IPS DF 6.9 (cell line): ENCODE measurements around the gene LDB3.

Experiments
- DNase-seq: peaks from one replicate; pipeline ENCODE4 v3.0.0-alpha.2; 2013; ENCODE audit warnings: low read depth, low spot score
- H3K27ac ChIP-seq: one replicate; pipeline ENCODE4 v1.5.1; 2013; ENCODE audit warnings: low read length, control low read depth
- H3K27me3 ChIP-seq: 2 replicates; pipeline ENCODE4 v1.6.1; 2013; ENCODE audit warnings: mild to moderate bottlenecking, low read length; ENCODE audit not compliant: control insufficient read depth, insufficient read depth
- H3K36me3 ChIP-seq: 2 replicates; pipeline ENCODE4 v1.6.1; 2013; ENCODE audit warnings: low read length; ENCODE audit not compliant: control insufficient read depth, insufficient read depth
- H3K4me1 ChIP-seq: 2 replicates; pipeline ENCODE4 v1.6.1; 2013; ENCODE audit warnings: low read length; ENCODE audit not compliant: control insufficient read depth, insufficient read depth
- H3K4me3 ChIP-seq: 2 replicates; pipeline ENCODE4 v1.5.1; 2013; ENCODE audit warnings: mild to moderate bottlenecking, low read length
- H3K9me3 ChIP-seq: 2 replicates; pipeline ENCODE4 v1.6.1; 2013; ENCODE audit warnings: low read length, inconsistent platforms; ENCODE audit not compliant: control insufficient read depth, insufficient read depth
- WGBS: extraction: QIAGEN DNeasy Blood & Tissue Kit; methylation state at CpG from one replicate; pipeline ENCODE4 v1.1.7; 2013; ENCODE audit warnings: mixed read lengths, missing lambda C conversion rate; ENCODE audit not compliant: insufficient read length, insufficient coverage; 5-methylcytosine and 5-hydroxymethylcytosine counted together

The LDB3 gene

GRCh38 chr10:86658261-86658741 is 10.0 kb upstream of the LDB3 start:
- H3K9me3 ChIP-seq: no peaks in the 10 kb centered on the region
- H3K27me3 ChIP-seq: no peaks in the 10 kb centered on the region
- WGBS: no CpG with 5 or more reads among the region's 12 CpGs
- no peak overlapping the region for H3K4me3 ChIP-seq
- no peak overlapping the region for H3K27ac ChIP-seq
- peaks cover 1% of the 10 kb centered on the region; the same call in 1 of the 2 replicates for H3K4me1 ChIP-seq
- H3K36me3 ChIP-seq: no peaks in the 10 kb centered on the region
- DNase-seq: no peak

- no peak overlapping the region for H3K4me3 ChIP-seq
- WGBS: no CpG with 5 or more reads among the region's 3 CpGs
- H3K4me1 ChIP-seq: peaks cover 1% of the 10 kb centered on the region; the same call in 1 of the 2 replicates
- DNase-seq: no peak
- H3K9me3 ChIP-seq: no peaks in the 10 kb centered on the region
- no peaks in the 10 kb centered on the region for H3K36me3 ChIP-seq
- no peaks in the 10 kb centered on the region for H3K27me3 ChIP-seq
- no peak overlapping the region for H3K27ac ChIP-seq
Observed at GRCh38 chr10:86658751-86659150, 9.6 kb upstream of the LDB3 start.

- WGBS: no CpG with 5 or more reads among the region's 19 CpGs
- DNase-seq: no peak
Observed at GRCh38 chr10:86659161-86659691, 9.1 kb upstream of the LDB3 start.

GRCh38 chr10:86659721-86660453 is 8.4 kb upstream of the LDB3 start:
- no CpG with 5 or more reads among the region's 17 CpGs for WGBS
- Histone ChIP-seq H3K27me3 (no peaks in the 10 kb centered on the region), H3K9me3 (no peaks in the 10 kb centered on the region), H3K27ac (no peak overlapping the region), H3K36me3 (no peaks in the 10 kb centered on the region), H3K4me3 (no peak overlapping the region), H3K4me1 (peaks cover 1% of the 10 kb centered on the region; the same call in 1 of the 2 replicates)
- DNase-seq: no peak

More at GRCh38 chr10:86659161-86659691, 9.1 kb upstream of the LDB3 start:
- no peak overlapping the region for H3K27ac ChIP-seq
- no peaks in the 10 kb centered on the region for H3K27me3 ChIP-seq
- peaks cover 1% of the 10 kb centered on the region; the same call in 1 of the 2 replicates for H3K4me1 ChIP-seq
- no peak overlapping the region for H3K4me3 ChIP-seq
- no peaks in the 10 kb centered on the region for H3K9me3 ChIP-seq
- H3K36me3 ChIP-seq: no peaks in the 10 kb centered on the region

GRCh38 chr10:86661161-86662025 is 6.9 kb upstream of the LDB3 start:
- no peaks in the 10 kb centered on the region for H3K36me3 ChIP-seq
- H3K27ac ChIP-seq: no peak overlapping the region
- no peaks in the 10 kb centered on the region for H3K9me3 ChIP-seq
- WGBS: no CpG with 5 or more reads among the region's 17 CpGs
- H3K27me3 ChIP-seq: no peaks in the 10 kb centered on the region
- no peak overlapping the region for H3K4me3 ChIP-seq
- DNase-seq: no peak
- peaks cover 1% of the 10 kb centered on the region; the same call in 1 of the 2 replicates for H3K4me1 ChIP-seq

GRCh38 chr10:86662186-86663045 is 5.9 kb upstream of the LDB3 start:
- Histone ChIP-seq H3K4me3 (no peak overlapping the region), H3K36me3 (no peaks in the 10 kb centered on the region), H3K9me3 (no peaks in the 10 kb centered on the region), H3K4me1 (peaks cover 1% of the 10 kb centered on the region; the same call in 1 of the 2 replicates), H3K27ac (no peak overlapping the region), H3K27me3 (no peaks in the 10 kb centered on the region)
- WGBS: no CpG with 5 or more reads among the region's 19 CpGs
- DNase-seq: no peak

- no peak for DNase-seq
- Histone ChIP-seq H3K4me1 (peaks cover 3% of the 10 kb centered on the region; the same call in 1 of the 2 replicates), H3K27ac (no peak overlapping the region), H3K9me3 (no peaks in the 10 kb centered on the region), H3K36me3 (no peaks in the 10 kb centered on the region), H3K27me3 (no peaks in the 10 kb centered on the region), H3K4me3 (no peak overlapping the region)
- WGBS: no CpG with 5 or more reads among the region's 8 CpGs
Observed at GRCh38 chr10:86663046-86663345, 5.3 kb upstream of the LDB3 start.

- no peaks in the 10 kb centered on the region for H3K36me3 ChIP-seq
- no peak overlapping the region for H3K27ac ChIP-seq
- DNase-seq: no peak
- no peak overlapping the region for H3K4me3 ChIP-seq
- no peaks in the 10 kb centered on the region for H3K27me3 ChIP-seq
- no peaks in the 10 kb centered on the region for H3K9me3 ChIP-seq
- no CpG with 5 or more reads among the region's 10 CpGs for WGBS
- H3K4me1 ChIP-seq: peaks cover 7% of the 10 kb centered on the region; the same call in 1 of the 2 replicates
Observed at GRCh38 chr10:86663576-86664339, 4.6 kb upstream of the LDB3 start.

GRCh38 chr10:86664341-86665217 is 3.7 kb upstream of the LDB3 start:
- peaks cover 7% of the 10 kb centered on the region; the same call in 1 of the 2 replicates for H3K4me1 ChIP-seq
- H3K36me3 ChIP-seq: no peaks in the 10 kb centered on the region
- no CpG with 5 or more reads among the region's 13 CpGs for WGBS
- no peak for DNase-seq
- H3K4me3 ChIP-seq: no peak overlapping the region
- H3K9me3 ChIP-seq: no peaks in the 10 kb centered on the region
- no peaks in the 10 kb centered on the region for H3K27me3 ChIP-seq
- no peak overlapping the region for H3K27ac ChIP-seq
